H9 (cell line): ENCODE data around the gene PHLDB1. TPM values are rescaled to one million over a fixed set of nuclear protein-coding genes. Genes with fewer than 3 reads are reported as not detected.

Experiments
- DNase-seq: peaks from one replicate; pipeline ENCODE4 v3.0.0-alpha.2; 2017
- H2AFZ ChIP-seq: one replicate; pipeline ENCODE4 v1.6.1; 2013; ENCODE audit warnings: mild to moderate bottlenecking, low read length, control low read depth, moderate library complexity
- H2AK5ac ChIP-seq: 2 replicates; pipeline ENCODE4 v1.6.1; 2013; ENCODE audit warnings: low read length, control low read depth, mixed read lengths; ENCODE audit not compliant: insufficient read length
- H2BK120ac ChIP-seq: one replicate; pipeline ENCODE4 v1.6.1; 2013; ENCODE audit warnings: low read depth, mild to moderate bottlenecking, low read length, control low read depth, inconsistent platforms; ENCODE audit not compliant: poor library complexity, severe bottlenecking
- H2BK12ac ChIP-seq: 2 replicates; pipeline ENCODE4 v1.6.1; 2013; ENCODE audit warnings: low read length, control low read depth, mixed read lengths, low read depth; ENCODE audit not compliant: insufficient read length
- H2BK15ac ChIP-seq: 2 replicates; pipeline ENCODE4 v1.6.1; 2013; ENCODE audit warnings: low read depth, low read length, control low read depth
- H2BK20ac ChIP-seq: one replicate; pipeline ENCODE4 v1.6.1; 2013; ENCODE audit warnings: low read depth, mild to moderate bottlenecking, low read length, control low read depth, inconsistent platforms; ENCODE audit not compliant: poor library complexity, severe bottlenecking
- H2BK5ac ChIP-seq: 2 replicates; pipeline ENCODE4 v1.6.1; 2013; ENCODE audit warnings: low read length, control low read depth, mixed read lengths; ENCODE audit not compliant: insufficient read length
- H3K14ac ChIP-seq: 2 replicates; pipeline ENCODE4 v1.6.1; 2013; ENCODE audit warnings: low read length, control low read depth; ENCODE audit not compliant: insufficient read depth
- H3K18ac ChIP-seq: 2 replicates; pipeline ENCODE4 v1.6.1; 2013; ENCODE audit warnings: low read depth, mild to moderate bottlenecking, mixed read lengths, low read length, control low read depth; ENCODE audit not compliant: insufficient read length
- H3K23ac ChIP-seq: 2 replicates; pipeline ENCODE4 v1.6.1; 2013; ENCODE audit warnings: low read length, control low read depth, mixed read lengths, low read depth; ENCODE audit not compliant: insufficient read length
- H3K23me2 ChIP-seq: 2 replicates; pipeline ENCODE4 v1.6.1; 2013; ENCODE audit warnings: low read depth, mild to moderate bottlenecking, mixed read lengths, low read length, control low read depth; ENCODE audit not compliant: insufficient read length, poor library complexity, severe bottlenecking
- H3K27ac ChIP-seq: 2 replicates; pipeline ENCODE4 v1.5.1; 2013; ENCODE audit warnings: low read length, control low read depth, mixed read lengths, low read depth; ENCODE audit not compliant: insufficient read length
- H3K27me3 ChIP-seq: 2 replicates; pipeline ENCODE4 v1.6.1; 2013; ENCODE audit warnings: low read length, control low read depth, inconsistent platforms; ENCODE audit not compliant: insufficient read depth
- H3K4ac ChIP-seq: 2 replicates; pipeline ENCODE4 v1.6.1; 2013; ENCODE audit warnings: low read depth, mild to moderate bottlenecking, control low read depth, inconsistent platforms, low read length, moderate library complexity
- H3K4me1 ChIP-seq: 2 replicates; pipeline ENCODE4 v1.6.1; 2013; ENCODE audit warnings: low read length, control low read depth, inconsistent platforms; ENCODE audit not compliant: insufficient read depth
- H3K4me2 ChIP-seq: 2 replicates; pipeline ENCODE4 v1.6.1; 2013; ENCODE audit warnings: low read length, control low read depth, mixed read lengths; ENCODE audit not compliant: insufficient read length, insufficient read depth
- H3K56ac ChIP-seq: 2 replicates; pipeline ENCODE4 v1.6.1; 2013; ENCODE audit warnings: low read depth, mild to moderate bottlenecking, mixed read lengths, low read length, control low read depth; ENCODE audit not compliant: insufficient read length
- H3K79me1 ChIP-seq: 2 replicates; pipeline ENCODE4 v1.6.1; 2013; ENCODE audit warnings: low read depth, mild to moderate bottlenecking, moderate library complexity, low read length, control low read depth, inconsistent platforms; ENCODE audit not compliant: insufficient read depth, poor library complexity, severe bottlenecking
- H3K79me2 ChIP-seq: 2 replicates; pipeline ENCODE4 v1.6.1; 2013; ENCODE audit warnings: low read length, control low read depth, inconsistent platforms; ENCODE audit not compliant: insufficient read depth
- H3K9ac ChIP-seq: 2 replicates; pipeline ENCODE4 v1.6.1; 2013; ENCODE audit warnings: low read length, control low read depth, mixed read lengths; ENCODE audit not compliant: insufficient read length; ENCODE audit errors: extremely low read depth
- H3K9me3 ChIP-seq: one replicate; pipeline ENCODE4 v1.6.1; 2013; ENCODE audit warnings: low read depth, low read length, inconsistent platforms; ENCODE audit not compliant: control insufficient read depth
- H3T11ph ChIP-seq: one replicate; pipeline ENCODE4 v1.6.1; 2013; ENCODE audit warnings: mild to moderate bottlenecking, low read length, control low read depth, inconsistent platforms
- H4K20me1 ChIP-seq: one replicate; pipeline ENCODE4 v1.6.1; 2013; ENCODE audit not compliant: control insufficient read depth, insufficient read length, insufficient read depth
- H4K5ac ChIP-seq: 2 replicates; pipeline ENCODE4 v1.6.1; 2013; ENCODE audit warnings: low read depth, mild to moderate bottlenecking, mixed read lengths, low read length, control low read depth; ENCODE audit not compliant: insufficient read length
- H4K8ac ChIP-seq: replicated peaks from 2 replicates; pipeline ENCODE4 v1.6.1; 2013; ENCODE audit warnings: low read length, control low read depth, mixed read lengths, low read depth; ENCODE audit not compliant: insufficient read length
- H4K91ac ChIP-seq: 2 replicates; pipeline ENCODE4 v1.6.1; 2013; ENCODE audit warnings: low read depth, mild to moderate bottlenecking, moderate library complexity, mixed read lengths, low read length, control low read depth; ENCODE audit not compliant: insufficient read length
- H3K27ac Mint-ChIP-seq, 3 experiments: 2 replicates in 2 of 3; 3 replicates in 1 of 3; pipeline ENCODE4 v1.8.0; 2020 to 2021; ENCODE audit warnings: mixed read lengths in 3 of 3, mild to moderate bottlenecking in 1 of 3, moderate library complexity in 1 of 3
- H3K27me3 Mint-ChIP-seq: 2 replicates; pipeline ENCODE4 v1.8.0; 2021; ENCODE audit warnings: low read depth, mild to moderate bottlenecking, moderate library complexity, mixed read lengths
- H3K36me3 Mint-ChIP-seq, 3 experiments: 2 replicates in 2 of 3; 3 replicates in 1 of 3; pipeline ENCODE4 v1.8.0; 2020 to 2021; ENCODE audit warnings: low read depth in 3 of 3, mixed read lengths in 3 of 3; ENCODE audit not compliant: insufficient read depth in 1 of 3
- H3K4me1 Mint-ChIP-seq, 2 experiments: 2 replicates each; pipeline ENCODE4 v1.8.0; 2020; ENCODE audit warnings: mixed read lengths in 2 of 2
- H3K4me3 Mint-ChIP-seq, 2 experiments: 2 replicates in 1 of 2; 3 replicates in 1 of 2; pipeline ENCODE4 v1.8.0; 2020 to 2021; ENCODE audit warnings: mild to moderate bottlenecking in 2 of 2, mixed read lengths in 2 of 2, moderate library complexity in 1 of 2
- H3K9me3 Mint-ChIP-seq, 2 experiments: 2 replicates in 1 of 2; 3 replicates in 1 of 2; pipeline ENCODE4 v1.8.0; 2020; ENCODE audit warnings: mild to moderate bottlenecking in 2 of 2, mixed read lengths in 2 of 2, moderate library complexity in 1 of 2
- CTCF ChIP-seq: fragments of 200-600 bp; sonication (generic); conservative IDR thresholded peaks from 3 replicates; pipeline ENCODE4 v1.8.0; 2021; ENCODE audit warnings: antibody characterized with exemption, mild to moderate bottlenecking
- WGBS: extraction: QIAGEN DNeasy Blood & Tissue Kit; methylation state at CpG from one replicate; pipeline ENCODE4 v1.1.7; 2013; ENCODE audit warnings: missing lambda C conversion rate, low lambda C conversion rate, mixed read lengths; ENCODE audit not compliant: insufficient read length; ENCODE audit errors: extremely low coverage; 5-methylcytosine and 5-hydroxymethylcytosine counted together
- total RNA-seq: library from RNA; stranded (reverse); gene quantifications from 2 replicates; pipeline ENCODE4 v1.2.1, GENCODE V29; 2021

Gene PHLDB1
- total RNA-seq, 1 experiment from 2014 or later, result 56.0 TPM

- no peak overlapping the region for H3K56ac ChIP-seq
- Mint-ChIP-seq H3K27me3 (no peaks in the 10 kb centered on the region), H3K9me3 (no peaks in the 10 kb centered on the region), H3K36me3 (peaks cover 20 to 69% (median 57%) of the 10 kb centered on the region in 3 experiments), H3K27ac (no peak overlapping the region), H3K4me1 (peaks cover 5 to 10% of the 10 kb centered on the region in 2 experiments), H3K4me3 (no peak overlapping the region; a peak in 1 of 5 replicates)
- no peak overlapping the region for H2BK12ac ChIP-seq
- H2AFZ ChIP-seq, result no peak overlapping the region
- no peak overlapping the region for H3K14ac ChIP-seq
- H3K79me1 ChIP-seq, result no peaks in the 10 kb centered on the region
- peaks cover 1% of the 10 kb centered on the region for H3K23me2 ChIP-seq
- no peak overlapping the region for H4K5ac ChIP-seq
- no peak overlapping the region for H2BK15ac ChIP-seq
- H3K27ac ChIP-seq, result no peak overlapping the region
- H3K23ac ChIP-seq, result no peak overlapping the region
- no peaks in the 10 kb centered on the region for H3K9me3 ChIP-seq
- no peak overlapping the region for H4K91ac ChIP-seq
- no peaks in the 10 kb centered on the region; the same call in 1 of the 2 replicates for H3K79me2 ChIP-seq
- no peak overlapping the region for H3K4ac ChIP-seq
- no peak for DNase-seq
- no peak overlapping the region for H2BK20ac ChIP-seq
- no peak overlapping the region for H3K18ac ChIP-seq
- H2BK120ac ChIP-seq, result no peak overlapping the region
- no peaks in the 10 kb centered on the region; the same call in 1 of the 2 replicates for H3K4me1 ChIP-seq
- H4K20me1 ChIP-seq, result no peaks in the 10 kb centered on the region
- no peaks in the 10 kb centered on the region for H3K27me3 ChIP-seq
- no peak overlapping the region for H2BK5ac ChIP-seq
- no peak overlapping the region for H4K8ac ChIP-seq
- no peak for TF ChIP-seq CTCF
- H3K9ac ChIP-seq, result no peak overlapping the region
- no peak overlapping the region for H3K4me2 ChIP-seq
- WGBS, result no CpG with 5 or more reads among the region's 20 CpGs
- H2AK5ac ChIP-seq, result no peak overlapping the region
- no peak overlapping the region for H3T11ph ChIP-seq
Observed at GRCh38 chr11:118628031-118628430, 20.6 kb downstream of the PHLDB1 start.
